Suprapubic skin (tissue), 4 donors: Measurements from ENCODE around the gene SLITRK1. TPM values are rescaled to one million over a fixed set of nuclear protein-coding genes. Genes with fewer than 3 reads are reported as not detected.

Source experiments
- DNase-seq, 2 donors: peaks; one replicate each; pipeline ENCODE4 v3.0.0-alpha.2; 2019; ENCODE audit warnings: low spot score in 2 of 2
- H3K27ac ChIP-seq: fragments of 200-600 bp; sonication (generic); one replicate; pipeline ENCODE4 v1.5.1; 2019
- H3K27me3 ChIP-seq: fragments of 200-600 bp; sonication (generic); one replicate; pipeline ENCODE4 v1.5.1; 2019
- H3K36me3 ChIP-seq: fragments of 200-600 bp; sonication (generic); one replicate; pipeline ENCODE4 v1.5.1; 2019
- H3K4me1 ChIP-seq: fragments of 200-600 bp; sonication (generic); one replicate; pipeline ENCODE4 v1.5.1; 2019
- H3K4me3 ChIP-seq: fragments of 200-600 bp; sonication (generic); one replicate; pipeline ENCODE4 v1.5.1; 2019; ENCODE audit warnings: mild to moderate bottlenecking
- H3K9me3 ChIP-seq: fragments of 200-600 bp; sonication (generic); one replicate; pipeline ENCODE4 v1.5.1; 2019
- EP300 ChIP-seq: sonication (generic); formaldehyde crosslinking; IDR thresholded peaks from one replicate; pipeline ENCODE4 v1.6.1; 2017; ENCODE audit warnings: antibody characterized with exemption
- POLR2A ChIP-seq, 2 donors: fragments of 450-650 bp; IDR thresholded peaks; one replicate each; pipeline ENCODE4 v1.6.1; 2017; ENCODE audit warnings: antibody characterized with exemption in 2 of 2, mild to moderate bottlenecking in 2 of 2, moderate library complexity in 2 of 2
- POLR2AphosphoS5 ChIP-seq, 3 donors: sonication (generic); formaldehyde crosslinking; IDR thresholded peaks; one replicate each; pipeline ENCODE4 v1.6.1; 2017; ENCODE audit warnings: antibody characterized with exemption in 3 of 3
- WGBS: methylation state at CpG from one replicate; pipeline ENCODE4 v1.1.5; 2018; 5-methylcytosine and 5-hydroxymethylcytosine counted together
- total RNA-seq, 4 donors: library from RNA; depleted of rRNA; stranded (reverse); fragments of >200 nt; gene quantifications; one replicate each; pipeline ENCODE4 v1.1.0, GENCODE V29; 2016
- TF ChIP-seq, protein P1 (sequence below), 2 donors: fragments of 200-600 bp in 1 of 2; fragments of 450-650 bp in 1 of 2; sonication (generic) in 1 of 2; IDR thresholded peaks; one replicate each; pipeline ENCODE4 v1.5.1; 2016 to 2019; ENCODE audit warnings: antibody characterized with exemption in 2 of 2, mild to moderate bottlenecking in 1 of 2, moderate library complexity in 1 of 2

SLITRK1 gene
- total RNA-seq, 4 donors from 2014 or later, result not detected

DNA sequence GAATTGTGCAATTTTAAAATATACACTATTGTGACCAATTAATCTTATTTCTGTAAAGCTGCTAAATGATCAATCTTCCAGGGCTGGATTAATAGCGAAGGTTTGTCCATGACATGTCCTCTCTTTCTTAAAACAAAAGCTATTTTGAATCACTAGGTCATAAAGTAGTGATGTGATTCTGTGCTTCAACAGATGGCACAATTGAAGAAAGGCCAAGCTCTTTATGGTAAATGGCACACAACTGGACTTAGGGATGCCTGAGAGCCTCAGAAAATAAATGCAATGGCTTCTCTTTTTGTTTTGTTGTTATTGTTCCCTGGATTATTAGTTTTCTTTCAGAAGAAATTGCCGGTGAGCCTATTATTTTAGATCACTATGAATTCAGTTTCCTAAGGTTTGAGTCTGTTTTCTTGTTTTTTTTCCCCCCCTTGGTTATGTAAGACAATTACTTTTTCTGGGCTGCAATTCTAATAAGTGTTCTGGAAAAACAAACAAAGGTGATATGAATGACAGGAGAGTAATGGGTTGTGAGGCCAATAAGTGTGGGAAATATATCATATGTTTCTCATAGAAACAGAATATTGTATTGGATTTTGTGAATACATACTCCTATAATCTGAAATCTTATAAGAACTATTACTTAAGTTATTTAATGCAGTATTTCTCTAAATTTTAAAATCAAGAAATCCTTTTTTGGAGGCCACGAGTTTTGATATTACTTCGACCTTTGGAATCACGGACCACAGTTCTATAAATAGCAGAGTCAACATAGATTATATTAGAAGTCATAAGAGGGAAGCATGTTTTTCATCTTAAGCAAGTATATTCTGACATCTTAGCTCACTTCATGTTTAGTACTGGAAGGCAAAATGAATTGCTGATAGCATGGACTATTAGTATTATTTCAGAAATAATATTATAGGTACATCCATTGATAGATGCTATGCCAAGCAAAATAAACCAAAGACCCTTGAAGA, 16.8 kb downstream of the SLITRK1 start:
- WGBS, result 86% methylated on average over 5 of the region's 5 CpGs

DNA sequence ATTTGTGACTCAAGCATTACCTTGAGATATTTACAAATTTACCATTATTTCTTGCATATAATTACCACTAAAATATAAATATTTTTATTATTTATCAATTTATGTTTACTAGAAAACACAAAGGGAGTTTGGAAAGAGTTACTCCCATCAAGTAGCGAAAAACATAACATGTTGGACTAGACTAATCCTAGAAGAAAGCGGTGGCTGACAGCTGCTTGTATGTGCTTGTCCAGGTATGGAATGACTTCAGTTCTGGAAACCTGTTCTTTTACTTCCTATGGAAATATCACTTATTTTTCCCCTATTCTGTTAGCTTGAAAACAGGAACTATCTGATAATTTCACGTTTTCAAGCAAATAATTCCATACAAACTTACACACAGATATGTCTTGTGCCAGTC, 28.5 kb downstream of the SLITRK1 start:
- H3K36me3 ChIP-seq, result no peaks in the 10 kb centered on the region
- no peaks in the 10 kb centered on the region for H3K4me1 ChIP-seq
- WGBS, result 46% methylated on average over 3 of the region's 3 CpGs
- no peak for DNase-seq
- no peak overlapping the region for H3K27ac ChIP-seq
- no peaks in the 10 kb centered on the region for H3K9me3 ChIP-seq
- TF ChIP-seq POLR2A (IDR thresholded peaks at IDR 0.05) (no peak), EP300 (no peak), POLR2AphosphoS5 (IDR thresholded peaks at IDR 0.05) (no peak)
- TF ChIP-seq, protein P1, sequence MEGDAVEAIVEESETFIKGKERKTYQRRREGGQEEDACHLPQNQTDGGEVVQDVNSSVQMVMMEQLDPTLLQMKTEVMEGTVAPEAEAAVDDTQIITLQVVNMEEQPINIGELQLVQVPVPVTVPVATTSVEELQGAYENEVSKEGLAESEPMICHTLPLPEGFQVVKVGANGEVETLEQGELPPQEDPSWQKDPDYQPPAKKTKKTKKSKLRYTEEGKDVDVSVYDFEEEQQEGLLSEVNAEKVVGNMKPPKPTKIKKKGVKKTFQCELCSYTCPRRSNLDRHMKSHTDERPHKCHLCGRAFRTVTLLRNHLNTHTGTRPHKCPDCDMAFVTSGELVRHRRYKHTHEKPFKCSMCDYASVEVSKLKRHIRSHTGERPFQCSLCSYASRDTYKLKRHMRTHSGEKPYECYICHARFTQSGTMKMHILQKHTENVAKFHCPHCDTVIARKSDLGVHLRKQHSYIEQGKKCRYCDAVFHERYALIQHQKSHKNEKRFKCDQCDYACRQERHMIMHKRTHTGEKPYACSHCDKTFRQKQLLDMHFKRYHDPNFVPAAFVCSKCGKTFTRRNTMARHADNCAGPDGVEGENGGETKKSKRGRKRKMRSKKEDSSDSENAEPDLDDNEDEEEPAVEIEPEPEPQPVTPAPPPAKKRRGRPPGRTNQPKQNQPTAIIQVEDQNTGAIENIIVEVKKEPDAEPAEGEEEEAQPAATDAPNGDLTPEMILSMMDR (IDR thresholded peaks at IDR 0.05), result no peak
- H3K27me3 ChIP-seq, result no peaks in the 10 kb centered on the region
- no peak overlapping the region for H3K4me3 ChIP-seq

More for the DNA sequence above, 16.8 kb downstream of the SLITRK1 start:
- H3K4me1 ChIP-seq, result no peaks in the 10 kb centered on the region
- TF ChIP-seq POLR2AphosphoS5 (IDR thresholded peaks at IDR 0.05) (no peak), POLR2A (IDR thresholded peaks at IDR 0.05) (no peak)
- H3K27ac ChIP-seq, result no peak overlapping the region
- H3K36me3 ChIP-seq, result no peaks in the 10 kb centered on the region
- no peak overlapping the region for H3K4me3 ChIP-seq
- DNase-seq, result no peak
- no peaks in the 10 kb centered on the region for H3K27me3 ChIP-seq
- no peaks in the 10 kb centered on the region for H3K9me3 ChIP-seq

DNA sequence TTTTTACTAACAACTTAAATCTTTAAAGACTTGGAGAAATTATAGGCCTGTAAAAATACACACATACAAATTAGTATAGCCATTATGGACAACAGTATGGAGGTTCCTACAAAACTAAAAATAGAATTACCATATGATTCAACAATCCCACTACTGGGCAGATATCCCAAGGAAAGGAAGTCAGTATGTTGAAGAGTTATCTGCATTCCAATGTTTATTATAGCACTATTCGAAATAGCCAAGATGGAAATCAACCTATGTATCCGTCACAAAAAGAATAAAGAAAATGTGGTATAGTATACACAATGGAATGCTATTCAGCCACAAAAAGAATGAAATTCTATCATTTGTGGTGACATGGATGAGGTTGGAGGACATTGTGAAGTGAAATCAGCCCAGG, 37.2 kb downstream of the SLITRK1 start:
- Histone ChIP-seq H3K36me3 (no peaks in the 10 kb centered on the region), H3K27me3 (no peaks in the 10 kb centered on the region), H3K4me3 (no peak overlapping the region), H3K27ac (no peak overlapping the region), H3K9me3 (no peaks in the 10 kb centered on the region), H3K4me1 (no peaks in the 10 kb centered on the region)
- WGBS, result 96% methylated on average over 2 of the region's 2 CpGs
- DNase-seq, result no peak
- no peak for TF ChIP-seq EP300
- TF ChIP-seq, protein P1 (IDR thresholded peaks at IDR 0.05), result no peak
- TF ChIP-seq POLR2AphosphoS5 (IDR thresholded peaks at IDR 0.05), result no peak
- no peak for TF ChIP-seq POLR2A (IDR thresholded peaks at IDR 0.05)

GRCh38 chr13:83839146-83839545, 43.1 kb downstream of the SLITRK1 start:
- DNase-seq, result no peak
- Histone ChIP-seq H3K9me3 (no peaks in the 10 kb centered on the region), H3K4me1 (no peaks in the 10 kb centered on the region), H3K27ac (no peak overlapping the region), H3K36me3 (no peaks in the 10 kb centered on the region), H3K27me3 (no peaks in the 10 kb centered on the region), H3K4me3 (no peak overlapping the region)
- 51% methylated on average over 3 of the region's 3 CpGs for WGBS
- TF ChIP-seq EP300 (no peak), POLR2AphosphoS5 (IDR thresholded peaks at IDR 0.05) (no peak), POLR2A (IDR thresholded peaks at IDR 0.05) (no peak)
- TF ChIP-seq, protein P1 (IDR thresholded peaks at IDR 0.05), result no peak

- Histone ChIP-seq H3K27ac (no peak overlapping the region), H3K4me1 (no peaks in the 10 kb centered on the region), H3K4me3 (no peak overlapping the region), H3K36me3 (no peaks in the 10 kb centered on the region), H3K9me3 (no peaks in the 10 kb centered on the region), H3K27me3 (no peaks in the 10 kb centered on the region)
- no peak for TF ChIP-seq POLR2AphosphoS5 (IDR thresholded peaks at IDR 0.05)
- TF ChIP-seq POLR2A (IDR thresholded peaks at IDR 0.05), result no peak
- TF ChIP-seq, protein P1 (IDR thresholded peaks at IDR 0.05), result no peak
- TF ChIP-seq EP300, result no peak
- DNase-seq, result no peak
- 46% methylated on average over 3 of the region's 3 CpGs for WGBS
These were observed 50.5 kb downstream of the SLITRK1 start for GRCh38 chr13:83831796-83832195.
